Inflammatory macrophage treated with lipopolysaccharide for 4 hours (primary cell): Measurements from ENCODE around the gene SOX5.
"Not testable (repeated sequence)": the region's sequence is repeated elsewhere in the genome, so short reads cannot be mapped to it uniquely, and the experiment has no call there.

ENCODE experiments used
- DNase-seq: peaks from one replicate; pipeline ENCODE4 v3.0.0-alpha.2; 2020

The SOX5 gene

DNA sequence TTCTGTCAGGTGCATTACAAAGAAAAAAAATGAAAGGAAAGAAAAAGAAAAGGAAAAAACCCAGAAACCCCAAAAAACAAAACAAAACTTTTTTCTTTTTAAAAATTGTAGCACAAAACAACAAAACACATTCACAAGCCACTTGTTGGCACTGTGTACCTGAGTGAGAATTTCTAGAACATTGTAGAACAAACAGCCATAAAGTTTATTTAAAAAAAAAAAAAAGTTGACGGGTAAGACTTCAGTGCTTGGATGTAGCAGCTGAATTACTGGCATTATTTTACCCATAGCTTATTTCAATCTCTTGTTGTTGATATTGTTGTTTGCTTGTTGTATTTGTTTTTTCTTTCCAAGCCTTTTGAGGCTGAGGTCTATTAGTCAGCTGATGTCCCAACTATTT lies 415.8 kb downstream of the SOX5 start:
- DNase-seq, result no peak

DNA sequence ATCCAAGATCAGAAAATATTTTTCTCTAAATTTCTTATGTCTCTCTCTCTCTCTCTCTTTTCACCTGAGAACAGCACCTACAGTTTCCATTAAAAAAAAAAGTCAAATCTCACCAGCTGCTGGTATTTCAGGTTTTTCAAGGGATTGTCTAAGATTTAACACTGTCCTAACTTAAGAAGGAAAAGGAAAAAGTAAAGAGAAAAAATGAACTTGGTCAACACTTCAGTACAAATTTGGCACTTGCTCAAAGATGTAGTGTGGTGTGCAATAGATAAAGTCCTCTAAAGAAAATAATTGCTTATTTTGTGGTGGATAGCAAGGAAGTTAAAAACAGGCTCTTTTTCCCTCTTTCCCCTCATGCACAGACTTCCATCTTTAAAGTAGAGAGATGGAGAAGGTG lies 416.2 kb downstream of the SOX5 start:
- DNase-seq, result no peak

DNA sequence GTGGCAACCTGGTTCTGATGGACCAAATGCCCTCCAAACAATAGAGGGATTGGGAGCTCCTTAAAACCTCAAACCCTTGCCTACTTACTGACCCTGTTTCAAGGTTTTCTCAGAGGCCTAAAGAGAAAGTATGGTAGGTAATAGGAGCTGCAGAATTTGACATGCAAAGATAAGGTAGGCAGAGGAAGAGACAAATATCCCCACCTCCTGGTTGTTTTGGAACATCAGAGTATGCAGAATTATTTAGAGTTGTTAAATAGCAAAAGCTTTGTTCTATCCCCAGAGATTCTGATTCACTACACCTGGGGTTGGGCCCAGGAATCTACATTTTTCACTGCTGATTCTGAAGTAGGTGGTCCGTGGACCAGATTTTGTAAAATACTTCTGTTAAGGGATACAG lies 421.2 kb downstream of the SOX5 start:
- DNase-seq, result no peak

DNA sequence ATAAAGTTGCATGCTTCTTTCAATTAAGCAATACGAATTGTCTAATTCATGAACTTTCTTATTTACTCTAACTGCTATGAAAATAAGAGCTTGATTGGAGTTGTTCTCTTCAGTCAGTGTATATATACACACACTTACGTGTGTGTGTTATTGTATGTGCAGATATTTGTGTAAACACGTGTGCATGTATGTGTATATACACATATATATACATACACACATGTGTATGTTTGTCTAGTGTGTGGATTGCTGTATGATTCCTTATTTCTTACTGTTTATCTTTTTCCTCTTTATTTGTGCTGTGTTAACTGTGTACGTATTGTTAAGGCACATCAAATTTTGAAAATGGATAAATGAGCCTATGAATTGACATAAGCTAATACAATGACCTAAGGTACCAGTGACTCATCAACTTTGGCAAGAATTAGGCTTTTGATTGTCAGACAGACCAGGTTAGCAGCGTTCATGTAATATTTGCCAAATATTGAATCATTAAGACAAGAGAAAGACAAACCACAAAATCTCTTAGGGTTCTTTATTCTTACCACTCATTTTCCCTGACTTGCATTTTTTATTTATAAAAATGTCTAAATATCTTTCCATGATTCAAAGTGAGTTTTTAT lies 423.9 kb downstream of the SOX5 start:
- no peak for DNase-seq

DNA sequence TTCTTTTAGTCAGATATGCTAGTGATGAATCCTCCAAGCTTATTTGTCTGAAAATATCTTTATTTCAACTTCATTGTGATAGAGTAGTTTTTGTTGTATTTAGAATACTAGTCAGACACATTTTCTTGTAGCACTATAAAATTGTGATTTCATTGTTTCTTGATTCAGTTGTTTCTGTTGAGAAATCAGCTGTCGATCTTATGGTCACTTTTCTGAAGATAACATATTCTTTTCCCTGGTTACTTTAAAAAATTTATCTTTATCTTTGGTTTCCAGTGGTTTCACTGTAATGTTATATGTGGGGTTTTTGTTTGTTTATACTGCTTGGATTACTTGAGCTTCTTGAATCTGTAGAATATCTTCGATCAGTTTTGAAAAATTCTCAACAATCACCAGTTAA lies 426.1 kb downstream of the SOX5 start:
- DNase-seq, result no peak

DNA sequence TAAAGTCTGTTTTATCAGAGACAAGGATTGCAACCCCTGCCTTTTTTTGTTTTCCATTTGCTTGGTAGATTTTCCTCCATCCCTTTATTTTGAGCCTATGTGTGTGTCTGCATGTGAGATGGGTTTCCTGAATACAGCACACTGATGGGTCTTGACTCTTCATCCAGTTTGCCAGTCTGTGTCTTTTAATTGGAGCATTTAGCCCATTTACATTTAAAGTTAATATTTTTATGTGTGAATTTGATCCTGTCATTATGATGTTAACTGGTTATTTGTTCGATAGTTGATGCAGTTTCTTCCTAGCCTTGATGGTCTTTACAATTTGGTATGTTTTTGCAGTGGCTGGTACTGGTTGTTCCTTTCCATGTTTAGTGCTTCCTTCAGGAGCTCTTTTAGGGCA lies 430.0 kb downstream of the SOX5 start:
- DNase-seq, result not testable (repeated sequence)

DNA sequence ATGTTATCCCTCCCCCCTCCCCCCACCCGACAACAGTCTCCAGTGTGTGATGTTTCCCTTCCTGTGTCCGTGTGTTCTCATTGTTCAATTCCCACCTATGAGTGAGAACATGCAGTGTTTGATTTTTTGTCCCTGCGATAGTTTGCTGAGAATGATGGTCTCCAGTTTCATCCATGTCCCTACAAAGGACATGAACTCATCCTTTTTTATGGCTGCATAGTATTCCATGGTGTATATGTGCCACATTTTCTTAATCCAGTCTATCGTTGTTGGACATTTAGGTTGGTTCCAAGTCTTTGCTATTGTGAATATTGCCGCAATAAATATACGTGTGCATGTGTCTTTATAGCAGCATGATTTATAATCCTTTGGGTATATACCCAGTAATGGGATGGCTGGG lies 433.7 kb downstream of the SOX5 start:
- DNase-seq, result not testable (repeated sequence)

DNA sequence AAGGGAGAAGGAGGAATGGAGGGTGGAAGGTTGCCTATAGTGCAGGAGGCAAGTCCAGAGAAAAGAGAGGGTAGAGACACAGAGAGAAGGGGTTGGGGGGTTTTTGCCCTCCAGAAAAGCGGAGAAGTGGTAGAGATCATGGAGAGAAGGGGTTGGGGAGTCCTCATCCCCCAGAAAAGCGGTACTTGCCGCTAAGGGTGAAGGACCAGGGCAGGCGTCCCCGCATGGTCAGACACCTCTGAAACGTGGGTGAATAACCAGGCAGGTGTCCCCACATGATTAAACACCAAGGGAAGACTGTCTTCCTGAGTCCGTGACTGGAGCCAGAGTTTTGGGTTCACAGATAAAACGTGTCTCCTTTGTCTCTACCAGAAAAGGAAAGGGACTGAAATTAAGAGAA lies 439.0 kb downstream of the SOX5 start:
- DNase-seq, result no peak

DNA sequence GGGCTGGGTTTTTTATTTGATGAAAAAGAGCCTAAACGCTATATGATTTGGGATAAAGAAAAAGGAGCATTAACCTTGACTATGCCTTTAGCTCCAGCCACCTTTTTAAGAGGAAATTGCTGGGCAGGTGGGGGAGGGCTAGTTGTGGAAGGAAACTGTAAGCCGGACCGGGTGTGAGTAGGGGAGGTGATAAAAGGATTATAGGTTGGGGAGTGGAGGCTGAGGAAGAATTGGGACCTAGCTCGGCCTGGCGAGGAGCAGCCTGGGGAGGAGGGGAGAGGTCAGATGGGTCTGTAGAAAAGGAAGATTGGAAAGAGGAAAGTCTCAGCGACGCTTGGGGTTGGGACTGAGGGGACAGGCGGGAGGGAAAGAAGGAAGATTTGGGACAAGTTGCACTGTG lies 439.6 kb downstream of the SOX5 start:
- not testable (repeated sequence) for DNase-seq

DNA sequence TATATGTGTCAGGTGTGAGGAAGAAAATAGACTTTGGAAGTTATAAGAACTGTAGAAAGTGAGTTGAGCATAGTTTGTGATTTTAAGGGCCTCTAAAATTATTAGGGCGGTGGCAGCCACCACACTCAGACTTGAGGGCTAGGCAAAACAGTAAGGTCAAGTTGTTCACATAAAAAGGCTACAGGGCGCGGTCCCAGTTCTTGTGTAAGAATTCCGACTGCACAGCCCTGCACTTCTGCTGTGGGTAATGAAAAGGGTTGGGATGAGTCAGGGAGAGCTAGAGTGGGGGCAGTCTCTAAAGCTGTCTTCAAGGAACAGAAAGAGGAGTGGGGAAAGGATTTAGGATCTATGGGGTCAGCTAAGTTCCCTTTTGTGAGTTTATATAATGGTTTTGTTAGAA lies 441.7 kb downstream of the SOX5 start:
- DNase-seq, result not testable (repeated sequence)

DNA sequence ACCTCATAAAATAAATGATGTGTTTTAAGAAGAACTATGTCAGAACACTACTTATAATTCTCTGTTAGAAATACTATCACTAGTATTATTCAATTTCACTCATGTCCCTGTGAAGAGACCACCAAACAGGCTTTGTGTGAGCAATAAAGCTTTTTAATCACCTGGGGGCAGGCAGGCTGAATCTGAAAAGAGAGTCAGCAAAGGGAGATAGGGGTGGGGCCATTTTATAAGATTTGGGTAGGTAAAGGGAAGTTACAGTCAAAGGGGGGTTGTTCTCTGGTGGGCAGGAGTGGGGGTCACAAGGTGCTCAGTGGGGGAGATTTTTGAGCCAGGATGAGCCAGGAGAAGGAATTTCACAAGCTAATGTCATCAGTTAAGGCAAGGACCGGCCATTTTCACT lies 443.7 kb downstream of the SOX5 start:
- DNase-seq, result not testable (repeated sequence)

DNA sequence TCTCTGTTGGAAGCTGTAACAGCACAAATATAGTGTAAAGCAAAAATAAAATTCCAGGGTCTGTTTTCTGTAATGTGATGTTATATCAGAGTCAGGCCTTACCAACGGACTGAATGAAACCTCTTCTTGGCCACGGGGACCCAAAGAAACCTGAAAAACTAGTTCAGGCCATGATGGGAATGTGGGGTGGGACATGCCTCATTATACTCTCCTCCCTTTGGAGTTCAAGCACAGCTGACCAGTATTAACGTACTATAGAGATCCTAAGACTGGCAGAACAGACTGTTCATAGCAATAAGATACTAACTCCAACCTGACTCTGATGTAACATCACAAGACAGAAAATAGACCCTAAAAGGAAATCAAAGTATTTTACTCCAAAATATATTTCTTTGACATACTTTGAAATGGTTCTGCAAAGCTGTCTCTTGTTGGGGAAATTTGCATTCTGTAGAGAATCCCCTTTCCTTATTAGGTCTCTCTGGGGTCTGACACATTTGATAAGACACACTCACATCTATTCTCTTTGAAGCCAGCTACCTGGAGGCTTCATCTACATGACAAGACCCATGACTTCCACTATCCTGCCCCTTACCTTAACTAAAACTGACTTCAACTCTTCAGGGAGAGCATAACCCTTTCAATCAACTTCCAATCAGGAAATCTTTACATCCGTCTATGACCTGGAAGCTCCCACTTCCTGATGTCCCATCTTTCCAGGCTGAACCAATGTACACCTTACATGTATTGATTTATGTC lies 444.6 kb downstream of the SOX5 start:
- DNase-seq, result no peak

DNA sequence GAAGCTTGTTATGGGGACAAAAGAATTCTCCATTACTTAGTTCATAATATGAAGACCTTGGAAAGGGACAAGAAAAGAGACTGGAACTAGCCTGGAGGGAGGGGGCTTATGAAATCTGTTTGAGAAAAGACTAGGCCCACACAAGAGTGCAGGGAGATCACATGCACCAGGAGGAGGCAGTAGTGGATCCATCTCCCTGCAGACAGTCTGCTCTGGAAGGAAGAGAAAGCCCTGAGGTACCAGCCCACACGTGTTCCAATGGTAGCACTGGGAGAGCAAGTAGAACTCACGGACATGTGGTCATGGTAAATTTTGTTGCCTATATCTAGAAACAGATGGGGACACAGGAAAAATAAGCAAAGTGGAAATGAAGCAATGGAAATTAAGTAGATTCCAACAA lies 445.4 kb downstream of the SOX5 start:
- no peak for DNase-seq

DNA sequence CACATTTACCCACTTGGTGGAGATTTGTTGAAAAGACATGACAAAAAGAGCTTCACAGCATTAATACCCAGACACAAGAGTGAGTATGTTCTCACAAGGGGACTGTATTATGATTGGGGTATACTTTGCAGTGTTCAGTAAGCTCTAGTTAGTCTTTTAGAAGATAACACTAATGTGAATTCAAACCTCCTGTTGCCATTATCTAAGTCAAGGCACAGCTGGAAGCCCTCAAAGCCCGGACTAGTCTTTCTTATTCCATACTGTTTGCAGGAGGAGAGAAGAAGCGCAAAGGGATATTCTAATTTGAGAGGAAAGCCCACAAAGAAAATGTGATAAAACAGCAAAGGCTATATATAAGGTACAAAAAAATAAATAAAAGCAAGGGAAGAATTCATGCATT lies 445.9 kb downstream of the SOX5 start:
- DNase-seq, result no peak

DNA sequence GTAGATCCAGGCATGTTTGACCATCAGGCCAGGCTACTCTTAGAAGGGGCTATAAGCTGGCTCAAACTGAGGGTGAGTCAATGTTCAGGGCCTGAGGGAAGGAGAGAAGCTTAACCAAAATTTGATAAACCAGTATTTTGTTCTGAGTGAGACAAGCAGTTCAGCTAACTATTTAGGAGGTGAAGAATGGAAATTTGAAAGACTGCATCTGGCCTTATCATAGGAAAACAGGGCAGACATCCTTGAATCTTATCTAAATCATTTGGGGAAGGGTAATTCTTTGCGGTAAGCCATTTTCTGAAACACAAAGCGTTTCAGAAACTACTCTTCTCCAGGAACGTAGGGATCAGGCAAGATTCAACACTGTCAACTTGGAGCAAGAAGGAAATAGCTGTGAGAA lies 447.2 kb downstream of the SOX5 start:
- no peak for DNase-seq

DNA sequence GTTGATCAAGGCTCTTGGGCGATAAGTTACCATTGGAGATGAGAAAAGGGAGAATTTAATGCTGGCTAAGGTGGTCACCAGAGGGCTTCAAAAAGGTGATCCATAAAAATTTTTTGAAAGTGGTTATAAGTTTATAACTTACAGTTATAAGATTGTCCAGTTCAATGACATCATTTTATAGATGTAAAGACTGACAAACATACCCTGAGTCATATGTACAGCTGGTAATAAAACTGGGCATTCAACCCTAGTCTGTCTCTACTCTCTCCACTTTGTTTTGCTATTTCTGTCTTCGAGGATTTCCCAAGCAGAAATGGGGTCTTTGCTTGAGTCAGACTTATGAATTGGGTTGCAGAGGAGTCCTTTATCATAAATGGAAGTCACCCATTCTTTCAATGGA lies 454.0 kb downstream of the SOX5 start:
- DNase-seq, result no peak

DNA sequence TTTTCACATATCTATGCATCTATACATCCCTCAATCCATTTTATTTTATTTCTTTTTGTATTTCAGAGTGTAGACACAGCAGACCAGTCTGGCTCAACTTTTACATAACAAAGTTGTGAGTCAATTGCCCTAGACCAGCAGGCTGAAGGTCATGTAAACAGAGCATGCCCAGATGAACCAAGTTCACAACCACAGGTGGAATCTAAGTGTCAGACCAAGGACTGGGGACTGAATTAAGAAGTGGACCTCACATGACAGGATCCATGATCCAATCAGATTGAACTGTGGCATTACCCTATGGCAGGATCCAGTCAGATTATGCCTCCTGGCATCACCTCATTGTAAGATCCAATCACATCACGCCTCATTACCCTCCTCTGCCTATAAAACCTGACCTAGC lies 455.8 kb downstream of the SOX5 start:
- no peak for DNase-seq

DNA sequence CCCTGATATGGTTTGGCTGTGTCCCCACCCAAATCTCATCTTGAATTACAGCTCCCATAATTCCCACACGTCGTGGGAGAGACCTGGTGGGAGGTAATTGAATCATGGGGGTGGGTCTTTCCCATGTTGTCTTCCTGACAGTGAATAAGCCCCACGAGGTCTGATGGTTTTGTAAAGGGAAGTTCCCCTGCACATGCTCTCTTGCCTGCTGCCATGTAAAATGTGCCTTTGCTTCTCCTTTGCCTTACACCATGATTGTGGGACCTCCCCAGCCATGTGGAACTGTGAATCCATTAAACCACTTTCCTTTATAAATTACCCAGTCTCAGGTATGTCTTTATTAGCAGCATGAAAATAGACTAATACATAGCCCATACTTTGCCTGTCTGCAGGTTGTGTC lies 458.4 kb downstream of the SOX5 start:
- DNase-seq, result not testable (repeated sequence)

DNA sequence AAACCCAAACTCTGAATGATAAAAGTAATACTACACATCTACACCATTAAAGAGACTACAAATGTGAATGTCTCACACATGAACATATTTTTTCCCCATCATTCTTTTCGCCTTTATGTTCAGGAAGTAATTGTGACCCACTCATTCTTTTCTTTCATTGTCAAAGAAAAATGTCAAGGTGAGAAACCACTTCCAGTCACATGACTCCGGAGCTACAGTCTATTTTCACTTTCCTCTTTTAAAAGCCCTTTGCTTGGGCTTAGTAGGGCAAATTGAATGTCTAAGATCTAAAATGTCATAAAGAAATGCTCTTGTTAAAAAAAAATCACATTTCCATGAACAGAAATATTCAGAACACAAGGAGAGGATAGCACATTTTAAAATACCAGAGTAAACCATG lies 461.3 kb downstream of the SOX5 start:
- DNase-seq, result no peak

DNA sequence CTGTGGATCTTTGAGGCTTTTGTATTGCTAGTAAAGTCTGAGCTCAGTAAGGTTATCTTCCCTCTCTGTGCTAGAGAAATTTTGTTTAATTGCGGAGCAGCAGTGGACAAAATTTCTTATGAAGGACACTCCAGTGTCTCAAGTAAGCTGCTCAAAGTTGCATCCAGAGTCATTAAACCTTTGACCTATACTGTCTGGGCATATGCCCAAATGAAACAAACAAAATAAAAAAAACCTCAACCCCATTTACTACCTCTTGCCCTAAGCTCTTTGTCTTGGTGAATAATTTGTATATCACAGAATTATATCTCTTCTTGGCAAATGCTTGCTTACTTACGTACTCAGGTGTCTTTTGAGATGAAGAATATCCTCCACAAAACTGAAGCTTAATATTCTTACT lies 465.2 kb downstream of the SOX5 start:
- no peak for DNase-seq

DNA sequence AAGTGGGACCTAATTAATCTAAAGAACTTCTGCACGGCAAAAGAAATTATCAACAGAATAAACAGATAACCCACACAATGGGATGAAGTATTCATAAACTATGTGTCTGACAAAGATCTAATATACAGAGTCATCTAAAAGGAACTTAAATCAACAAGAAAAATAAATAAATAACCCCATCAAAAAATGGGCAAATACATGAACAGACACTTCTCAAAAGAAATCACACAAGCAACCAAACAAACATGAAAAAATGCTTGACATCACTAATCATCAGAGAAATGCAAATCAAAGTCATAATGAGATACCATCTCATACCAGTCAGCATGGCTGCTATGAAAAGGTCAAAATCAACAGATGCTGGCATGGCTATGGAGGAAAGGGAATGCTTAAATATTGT lies 466.9 kb downstream of the SOX5 start:
- DNase-seq, result no peak
